Heart left ventricle (tissue), 16 donors: ENCODE data around the gene STIM1. TPM values are rescaled to one million over a fixed set of nuclear protein-coding genes. Genes with fewer than 3 reads are reported as not detected.

Experiments
- ATAC-seq, 4 donors: fragments of 200-7000 bp; cut with Tn5 transposase; one replicate each; pipeline ENCODE4 v1.9.1; 2020 to 2022; ENCODE audit warnings: moderate library complexity in 4 of 4, mild to moderate bottlenecking in 3 of 4, moderate number of reproducible peaks in 1 of 4
- DNase-seq, 5 donors: peaks; one replicate each; pipeline ENCODE4 v3.0.0-alpha.2; 2020
- H3K27ac ChIP-seq, 12 donors: fragments of 200-600 bp; sonication (generic) in 4 of 12; one replicate each; pipeline versions ENCODE4 v1.5.0 to v1.8.0; 2016 to 2022; ENCODE audit warnings: mild to moderate bottlenecking in 2 of 12
- H3K27me3 ChIP-seq, 9 donors: fragments of 200-600 bp; sonication (generic) in 2 of 9; one replicate each; pipeline versions ENCODE4 v1.5.1 to v1.8.0; 2016 to 2022; ENCODE audit warnings: mild to moderate bottlenecking in 3 of 9
- H3K36me3 ChIP-seq, 9 donors: fragments of 200-600 bp; sonication (generic) in 2 of 9; one replicate each; pipeline versions ENCODE4 v1.5.0 to v1.8.0; 2018 to 2022; ENCODE audit warnings: mild to moderate bottlenecking in 2 of 9
- H3K4me1 ChIP-seq, 12 donors: fragments of 200-600 bp; sonication (generic) in 4 of 12; one replicate each; pipeline versions ENCODE4 v1.5.0 to v1.8.0; 2016 to 2022; ENCODE audit warnings: mild to moderate bottlenecking in 3 of 12
- H3K4me3 ChIP-seq, 12 donors: fragments of 200-600 bp; sonication (generic) in 4 of 12; one replicate each; pipeline versions ENCODE4 v1.5.0 to v1.8.0; 2017 to 2022; ENCODE audit warnings: mild to moderate bottlenecking in 9 of 12, moderate library complexity in 4 of 12
- H3K9me3 ChIP-seq, 12 donors: fragments of 200-600 bp; sonication (generic) in 4 of 12; one replicate each; pipeline versions ENCODE4 v1.5.0 to v1.8.0; 2016 to 2022; ENCODE audit warnings: mild to moderate bottlenecking in 1 of 12
- CTCF ChIP-seq, 12 donors: fragments of 200-600 bp; sonication (generic) in 4 of 12; IDR thresholded peaks; one replicate each; pipeline versions ENCODE4 v1.5.0 to v1.8.0; 2018 to 2022; ENCODE audit warnings: antibody characterized with exemption in 12 of 12, mild to moderate bottlenecking in 5 of 12
- POLR2A ChIP-seq, 2 donors: fragments of 450-650 bp; IDR thresholded peaks; one replicate each; pipeline ENCODE4 v1.6.1; 2017; ENCODE audit warnings: antibody characterized with exemption in 2 of 2, mild to moderate bottlenecking in 2 of 2, moderate library complexity in 2 of 2
- WGBS, 4 donors: extraction: QIAGEN DNeasy Blood & Tissue Kit in 2 of 4; methylation state at CpG; one replicate each; pipeline versions ENCODE4 v1.1.5 to v1.1.7; 2013 to 2018; 5-methylcytosine and 5-hydroxymethylcytosine counted together
- intact Hi-C, 10 donors: fragments of 100-400 bp; cut with DNase I; formaldehyde crosslinking; loops; one replicate each; pipeline versions ENCODE4 v1.11.1 to v1.14.2; 2022
- polyA plus RNA-seq, 2 donors: library from polyadenylated mRNA; stranded (reverse); fragments of 200-250 nt; gene quantifications; one replicate each; pipeline ENCODE4 v1.2.3, GENCODE V29; 2013
- total RNA-seq, 9 donors: library from RNA; depleted of rRNA in 2 of 9; stranded (reverse); fragments of >200 nt in 2 of 9; fragmentation: NEBNext Ultra II Directional in 3 of 9; extraction: Animal tissue kit (Norgen Biotek cat#: 25700) in 3 of 9; gene quantifications; one replicate each; pipeline versions ENCODE4 v1.1.0 to v1.2.4, GENCODE V29; 2016 to 2023
- donor health status: ischemic (EF 13 %, LVEDD 7.1; RV severe dilation, severe dysfunction).
- donor health status: healthy with polysubstance abuse.
- donor health status: DM: no; HTN: yes; CAD: no.
- donor health status: DM: no; HTN: no; CAD: no.
- donor health status: ischemic (EF 25% LVEDD 6.9; RV normal size, moderate dysfunction).
- donor health status: ischemic (EF 25% LVEDD 5.7; RV mildly dilated, moderate dysfunction).
- donor health status: healthy.
- donor health status: DM: yes; HTN: yes; CAD: no.
- donor health status: ischemic (EF 35%, LVEDD 5.7; RV mildly dilated, moderate dysfunction).
- donor health status: nonischemic (EF 11% LVEDD 7.7; RV severe dilation, severe dysfunction).
- donor health status: DM: yes; HTN: yes; CAD: no.
- donor health status: PGD.
- donor health status: ischemic (EF 29% LVEDD 5.4; RV normal size, mild dysfunction).
- donor health status: nonischemic (EF 23%, LVEDD 6.1; RV moderate dilation, normal function).

Gene STIM1
- total and polyA plus RNA-seq, 11 donors, result 13.2 to 42.9 (median 28.9) TPM

- Histone ChIP-seq H3K36me3 (peaks cover 0 to 38% (median 27%) of the 10 kb centered on the region in 9 donors), H3K4me1 (peaks cover 0 to 19% (median 0%) of the 10 kb centered on the region in 12 donors), H3K27me3 (no peaks in the 10 kb centered on the region), H3K4me3 (no peak overlapping the region), H3K27ac (no peak overlapping the region), H3K9me3 (no peaks in the 10 kb centered on the region)
- DNase-seq (peak in 1 of 5 donors; percentile 19), ATAC-seq (peak in 2 of 4 donors; percentile 13 to 51)
- TF ChIP-seq CTCF (IDR thresholded peaks at IDR 0.05) (no peak), POLR2A (IDR thresholded peaks at IDR 0.05) (no peak)
- 82 to 96% (median 94%) methylated on average over 3 of the region's 3 CpGs for WGBS, 4 donors
- intact Hi-C loops, result no loop called here
These were observed 32.2 kb upstream of the STIM1 start for GRCh38 chr11:3823303-3823702.

GRCh38 chr11:3823762-3824506, 31.5 kb upstream of the STIM1 start:
- Histone ChIP-seq H3K4me3 (no peak overlapping the region), H3K9me3 (no peaks in the 10 kb centered on the region), H3K27ac (no peak overlapping the region), H3K27me3 (no peaks in the 10 kb centered on the region), H3K36me3 (peaks cover 0 to 38% (median 27%) of the 10 kb centered on the region in 9 donors), H3K4me1 (peaks cover 0 to 22% (median 0%) of the 10 kb centered on the region in 12 donors)
- WGBS, 4 donors, result 95 to 97% (median 96%) methylated on average over 29 to 30 of the region's 30 CpGs
- TF ChIP-seq CTCF (IDR thresholded peaks at IDR 0.05) (no peak), POLR2A (IDR thresholded peaks at IDR 0.05) (no peak)
- no peak for ATAC-seq
- intact Hi-C loops, result no loop called here
- peak in 1 of 5 donors; percentile 22 for DNase-seq

- Histone ChIP-seq H3K27ac (peak overlapping the region in 1 of 12 donors; percentile 37), H3K27me3 (no peaks in the 10 kb centered on the region), H3K4me1 (peaks cover 0 to 31% (median 0%) of the 10 kb centered on the region in 12 donors), H3K36me3 (peaks cover 0 to 47% (median 35%) of the 10 kb centered on the region in 9 donors), H3K9me3 (no peaks in the 10 kb centered on the region), H3K4me3 (no peak overlapping the region)
- DNase-seq (peak; percentile 41 to 81 (median 65)), ATAC-seq (peak in 3 of 4 donors; percentile 56 to 66 (median 59))
- WGBS, 4 donors, result 76 to 80% (median 79%) methylated on average over 17 to 18 of the region's 18 CpGs
- TF ChIP-seq CTCF (IDR thresholded peaks at IDR 0.05) (peak; percentile 36 to 78 (median 52)), POLR2A (IDR thresholded peaks at IDR 0.05) (no peak)
- intact Hi-C loops, result loop anchor here in 1 of 10 donors (5.0 kb wide), 1 partner anchor 52 kb away; no protein-coding TSS in a partner anchor
These were observed 30.6 kb upstream of the STIM1 start for GRCh38 chr11:3824714-3825472.
